NCI-H82 treated with DMSO at 0.1 percent for 48 hours (cell line): ENCODE results near the gene HLA-DMA.
A peak's percentile ranks its signal among the peaks of the same experiment; 100 is the strongest.
"Not testable (repeated sequence)": the region's sequence is repeated elsewhere in the genome, so short reads cannot be mapped to it uniquely, and the experiment has no call there.

Experiments used
- DNase-seq: peaks from one replicate; lab custom pipeline; 2025; ENCODE audit not compliant: unreplicated experiment; lab: John Stamatoyannopoulos, UW

HLA-DMA gene

DNA sequence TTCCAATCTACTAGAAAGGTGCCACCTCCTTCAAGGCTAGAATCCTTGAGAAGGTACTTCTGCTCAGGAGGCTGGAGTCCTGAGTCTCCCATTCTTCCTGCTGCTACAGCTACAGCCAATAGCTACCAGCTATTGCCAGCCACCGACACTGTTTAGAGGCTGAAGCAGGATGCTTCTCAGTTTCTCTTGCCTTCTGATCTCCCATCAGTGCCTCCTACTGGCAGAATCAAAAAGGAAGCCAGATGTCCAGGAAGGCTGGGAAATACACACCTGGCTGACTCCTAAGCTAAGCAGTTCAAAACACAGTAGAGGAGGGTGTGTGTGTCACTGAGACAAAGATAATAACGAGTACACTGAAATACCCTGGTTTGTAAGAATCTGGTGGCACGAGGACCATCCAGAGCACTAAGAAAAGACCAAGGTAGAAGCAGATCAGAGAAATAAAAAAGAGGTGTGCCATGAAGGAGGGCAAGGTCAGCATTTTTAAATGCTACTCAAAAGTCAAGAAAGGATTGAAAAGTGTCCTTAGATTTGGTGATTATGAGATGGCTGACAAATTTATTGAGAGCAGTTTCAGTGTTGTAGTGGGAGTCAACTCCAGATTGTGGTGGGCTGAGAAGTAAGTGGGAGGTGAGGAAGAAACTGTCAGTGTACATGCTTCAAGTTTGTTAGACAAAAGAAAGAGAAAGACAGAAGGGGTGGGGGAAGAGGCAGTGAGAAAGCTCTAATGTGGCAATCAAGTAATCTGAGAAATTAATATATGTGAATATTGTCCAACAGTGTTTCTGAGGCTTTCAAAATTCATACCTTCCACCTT is 2.3 kb upstream of the HLA-DMA start:
- DNase-seq: no peak

DNA sequence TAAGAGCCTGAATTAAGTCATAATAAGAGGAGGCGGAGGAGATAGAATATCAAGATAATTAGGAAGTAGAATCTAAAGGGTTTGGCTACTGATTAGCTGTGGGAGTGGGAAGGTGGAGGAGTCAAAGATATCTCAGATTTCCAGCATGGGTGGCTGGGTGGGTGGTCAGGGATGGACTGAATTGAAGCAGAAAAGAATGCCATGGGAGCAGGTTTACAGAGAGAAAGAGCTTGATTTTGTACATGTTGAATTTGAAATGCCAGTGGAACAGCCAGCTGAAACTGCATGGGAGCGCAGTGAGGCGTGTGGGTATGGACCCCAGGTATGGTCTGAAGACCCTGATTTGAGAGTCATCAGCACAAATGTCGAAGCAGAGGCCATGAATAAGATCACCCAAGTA is 1.4 kb upstream of the HLA-DMA start:
- no peak for DNase-seq

DNA sequence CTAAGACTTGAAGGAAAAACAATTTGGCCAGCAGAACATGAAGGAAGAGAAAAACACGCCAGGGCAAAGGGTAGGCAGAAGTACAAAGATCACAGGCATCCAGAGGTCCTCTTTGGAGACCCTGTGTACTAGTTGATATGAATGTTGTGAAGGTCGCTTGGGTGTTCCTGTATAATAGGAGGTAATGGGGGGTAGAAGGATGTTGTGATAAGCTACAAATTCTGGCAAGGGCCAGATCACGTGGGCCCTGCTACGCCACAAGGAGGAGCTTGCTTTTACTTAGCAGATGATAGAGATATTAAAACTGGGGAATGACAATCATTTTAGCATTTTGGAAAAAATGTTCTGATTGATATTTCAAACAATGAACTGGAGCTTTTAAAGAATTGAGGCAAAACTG is 878 bp upstream of the HLA-DMA start:
- DNase-seq: no peak

DNA sequence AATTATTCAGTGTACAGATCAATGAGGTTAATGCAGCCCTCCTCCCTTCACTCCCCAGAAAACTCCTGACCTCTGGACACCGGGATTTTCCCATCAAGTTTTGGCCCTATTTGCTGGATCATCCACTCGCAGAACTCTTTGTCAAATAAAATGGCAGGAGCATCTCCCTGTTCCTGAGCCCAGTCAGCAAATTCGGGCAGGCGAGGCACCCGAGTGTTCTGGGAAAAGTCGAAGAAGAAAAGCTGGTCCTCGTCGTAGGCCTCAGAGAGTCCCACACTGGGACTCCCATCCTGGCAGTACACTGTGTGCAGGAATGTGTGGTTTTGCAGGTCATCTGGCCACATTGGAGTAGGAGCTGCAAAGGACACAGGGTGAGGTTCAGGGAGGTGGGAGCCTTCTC is 2.4 kb downstream of the HLA-DMA start:
- DNase-seq: no peak

DNA sequence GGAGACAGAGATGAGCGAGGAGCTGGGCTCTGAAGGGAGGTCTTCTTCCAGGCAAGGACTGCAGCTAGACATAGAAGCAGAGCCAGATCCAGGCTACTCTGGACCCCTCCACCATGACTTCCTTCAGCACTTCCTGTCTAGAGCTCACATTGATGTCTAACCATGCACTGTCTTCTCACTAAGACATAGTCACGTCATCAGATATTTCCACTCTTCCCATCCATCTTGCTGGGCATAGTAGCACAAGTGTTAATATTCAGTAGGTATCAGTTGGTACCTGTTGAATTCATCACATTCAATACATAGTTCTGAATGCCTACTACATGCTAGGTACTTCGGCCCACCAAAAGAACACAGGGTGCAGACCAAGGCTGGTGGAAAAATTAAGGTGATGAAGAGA is 2.9 kb downstream of the HLA-DMA start:
- DNase-seq: no peak

DNA sequence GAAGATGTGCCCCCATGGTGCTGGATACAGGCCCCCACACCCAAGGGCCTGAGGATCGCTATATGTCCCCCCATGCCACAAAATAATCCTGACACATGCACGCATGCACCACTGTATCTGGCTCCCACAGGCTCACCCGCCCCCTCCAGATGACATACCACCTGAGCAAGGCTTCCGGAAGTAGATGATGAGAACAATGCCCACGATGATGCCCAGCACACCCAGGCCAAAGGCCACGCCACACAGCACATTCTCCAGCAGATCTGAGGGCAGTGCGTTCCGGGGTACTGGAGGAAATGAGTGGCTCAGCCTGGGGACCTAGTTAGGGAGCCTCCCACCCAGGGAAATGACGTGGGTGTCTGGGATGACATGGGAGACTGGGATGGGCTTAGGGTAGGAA is 3.8 kb downstream of the HLA-DMA start:
- no peak for DNase-seq

DNA sequence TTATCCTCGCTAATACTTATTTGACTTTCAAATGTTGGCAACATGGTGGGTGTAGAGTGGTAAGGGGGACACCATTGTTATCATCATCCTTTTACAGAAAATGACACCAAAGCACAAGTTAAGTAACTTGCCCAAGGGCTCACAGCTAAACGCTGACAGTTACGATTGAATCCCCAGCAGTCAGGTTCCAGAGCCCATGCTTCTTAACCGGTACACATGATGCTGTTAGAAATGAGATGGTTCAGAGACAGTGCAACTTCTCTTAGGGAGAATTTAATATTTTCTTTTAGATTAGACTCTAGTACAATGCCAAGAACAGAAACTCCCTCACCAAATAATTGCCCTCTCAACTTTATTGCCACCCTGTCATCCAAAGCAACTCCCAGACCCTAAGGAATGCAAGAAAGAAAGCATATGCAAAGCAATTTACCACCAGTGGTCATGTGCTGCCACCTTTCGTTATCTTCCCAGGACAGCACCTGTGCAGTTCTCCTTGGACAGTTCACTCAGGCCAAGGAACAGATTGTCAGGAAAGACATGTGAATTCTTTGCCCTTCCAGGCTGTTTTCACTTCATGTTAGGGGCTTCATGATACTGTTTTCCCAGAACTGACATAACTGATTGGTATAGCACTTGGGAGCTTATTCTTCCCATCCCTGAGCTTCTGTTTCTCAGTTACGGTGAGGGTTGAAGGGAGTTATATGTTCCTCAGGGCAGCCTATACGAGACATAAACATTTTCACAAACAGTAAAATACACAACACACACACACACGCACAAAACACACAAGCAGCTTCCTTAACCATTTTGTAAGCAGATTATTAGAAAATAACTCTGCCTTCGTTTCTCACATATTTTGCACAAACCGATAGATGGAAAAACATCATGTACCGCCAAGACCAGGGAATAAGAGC is 5.1 kb downstream of the HLA-DMA start:
- no peak for DNase-seq

DNA sequence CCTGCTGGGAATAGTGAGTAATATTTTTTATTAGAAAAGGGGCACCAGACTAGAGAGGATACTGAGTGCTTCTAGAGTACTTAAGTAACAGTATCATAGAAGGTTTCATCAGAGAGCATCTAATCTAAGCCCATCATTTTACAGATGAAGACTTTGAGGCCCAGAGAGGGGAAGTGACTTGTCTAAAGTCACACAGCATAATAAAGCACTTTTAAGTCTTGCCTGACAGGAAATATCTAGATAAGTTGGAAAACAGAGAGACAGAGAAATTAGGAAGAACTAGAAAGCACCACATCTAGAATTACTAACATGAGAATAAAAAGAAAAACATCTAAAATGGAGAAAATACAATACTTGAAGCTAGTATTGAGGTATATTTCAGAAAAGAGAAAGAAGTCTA is 6.0 kb downstream of the HLA-DMA start:
- no peak for DNase-seq

DNA sequence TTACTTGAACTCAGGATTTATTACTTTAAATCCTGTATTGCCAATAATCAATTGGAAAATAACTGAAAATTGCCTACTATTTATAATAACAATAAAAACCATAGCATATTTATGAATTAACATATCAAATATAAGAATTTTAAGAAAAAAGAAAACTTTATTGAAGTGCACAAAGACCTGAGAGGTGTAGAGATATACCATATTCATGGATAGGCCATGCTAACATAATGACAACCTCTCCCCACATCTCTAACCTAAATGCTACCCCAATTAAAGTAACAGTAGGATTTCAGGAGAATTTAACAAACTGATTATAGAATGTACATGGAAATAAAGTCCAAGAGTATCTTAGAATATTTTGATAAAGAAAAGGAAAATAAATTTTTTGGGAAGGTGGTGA is 6.9 kb downstream of the HLA-DMA start:
- DNase-seq: no peak

DNA sequence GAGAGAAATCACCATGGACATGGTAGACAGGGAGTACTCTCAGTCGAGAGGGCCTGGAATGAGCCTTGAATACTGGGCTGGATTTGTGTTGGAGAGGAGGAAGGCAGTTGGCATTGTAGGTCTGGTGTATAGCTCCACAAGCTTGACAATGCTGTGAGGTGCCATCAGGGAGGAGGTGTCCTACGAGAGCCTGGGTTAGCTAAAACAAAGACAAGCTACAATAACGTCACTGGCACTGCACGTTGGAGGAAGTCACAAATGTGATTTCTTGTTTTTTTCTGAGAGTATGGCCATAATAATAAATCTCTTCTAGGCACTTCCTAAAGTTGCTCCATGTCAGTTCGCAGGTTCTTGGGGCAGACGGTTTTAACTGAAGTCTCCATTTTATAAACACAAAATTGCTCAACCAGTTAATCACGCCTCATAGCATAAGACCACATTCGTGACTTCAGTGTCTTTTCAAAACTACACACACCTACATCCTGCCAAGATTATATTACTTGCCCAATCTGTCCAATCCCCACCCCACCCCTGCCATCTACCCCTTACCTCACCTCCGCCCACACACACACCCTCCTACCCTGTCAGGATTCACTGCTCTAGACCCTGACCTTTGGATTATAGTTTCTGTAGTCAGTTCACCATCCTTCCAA is 7.7 kb downstream of the HLA-DMA start:
- DNase-seq: no peak

DNA sequence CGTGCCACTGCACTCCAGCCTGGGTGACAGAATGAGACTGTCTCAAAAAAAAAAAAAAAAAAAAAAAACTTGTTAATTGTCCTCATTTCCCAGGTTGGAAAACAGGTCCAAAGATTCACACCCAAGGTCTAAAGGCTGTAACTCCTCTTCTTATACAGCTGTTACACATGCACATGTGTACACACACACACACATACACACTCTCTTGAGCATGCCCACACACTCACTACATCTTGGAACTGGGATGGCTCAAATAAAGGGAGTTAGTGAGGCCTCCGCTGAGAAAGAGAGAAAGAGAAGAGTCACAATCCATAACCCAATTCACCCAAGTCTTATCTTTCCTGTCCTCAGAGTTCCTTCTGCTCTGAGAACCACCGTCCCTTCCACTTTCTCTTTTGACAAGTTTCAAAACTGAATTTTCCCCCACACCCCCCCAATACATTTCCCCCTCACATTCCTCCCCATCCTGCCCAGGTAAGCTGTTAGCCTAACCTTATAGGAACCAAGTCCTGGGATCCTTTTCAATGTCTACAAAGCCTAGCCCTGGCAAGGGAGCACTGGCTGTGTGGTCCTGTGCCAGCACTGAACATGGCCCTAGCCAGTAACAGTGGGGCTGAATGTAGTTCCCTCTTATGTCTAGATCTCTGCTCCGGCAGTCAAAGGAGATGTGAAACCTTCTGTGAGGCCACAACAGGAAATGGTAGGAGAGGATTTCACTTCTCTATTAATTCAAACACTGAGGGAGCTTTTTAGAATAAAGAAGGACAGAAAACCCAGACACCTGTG is 8.8 kb downstream of the HLA-DMA start:
- DNase-seq: no peak

DNA sequence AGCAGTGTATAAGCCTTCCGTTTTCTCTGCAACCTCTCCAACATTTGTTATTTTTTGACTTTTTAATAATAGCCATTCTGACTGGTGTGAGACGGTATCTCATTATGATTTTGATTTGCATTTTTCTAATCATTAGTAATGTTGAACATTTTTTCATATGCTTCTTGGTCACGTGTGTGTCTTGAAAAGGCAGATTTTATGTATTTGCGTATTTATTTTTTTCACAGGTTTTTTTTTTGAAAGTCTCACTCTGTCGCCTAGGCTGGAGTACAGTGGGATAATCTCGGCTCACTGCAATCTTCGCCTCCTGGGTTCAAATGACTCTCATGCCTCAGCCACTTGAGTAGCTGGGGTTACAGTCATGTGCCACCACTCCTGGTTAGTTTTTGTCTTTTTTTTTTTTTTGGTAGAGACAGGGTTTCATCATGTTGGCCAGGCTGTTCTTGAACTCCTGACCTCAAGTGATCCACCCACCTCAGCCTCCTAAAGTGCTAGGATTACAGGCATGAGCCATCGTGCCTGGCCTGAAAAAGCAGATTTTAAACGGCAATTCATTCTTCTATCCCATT is 10.3 kb downstream of the HLA-DMA start:
- DNase-seq: not testable (repeated sequence)

DNA sequence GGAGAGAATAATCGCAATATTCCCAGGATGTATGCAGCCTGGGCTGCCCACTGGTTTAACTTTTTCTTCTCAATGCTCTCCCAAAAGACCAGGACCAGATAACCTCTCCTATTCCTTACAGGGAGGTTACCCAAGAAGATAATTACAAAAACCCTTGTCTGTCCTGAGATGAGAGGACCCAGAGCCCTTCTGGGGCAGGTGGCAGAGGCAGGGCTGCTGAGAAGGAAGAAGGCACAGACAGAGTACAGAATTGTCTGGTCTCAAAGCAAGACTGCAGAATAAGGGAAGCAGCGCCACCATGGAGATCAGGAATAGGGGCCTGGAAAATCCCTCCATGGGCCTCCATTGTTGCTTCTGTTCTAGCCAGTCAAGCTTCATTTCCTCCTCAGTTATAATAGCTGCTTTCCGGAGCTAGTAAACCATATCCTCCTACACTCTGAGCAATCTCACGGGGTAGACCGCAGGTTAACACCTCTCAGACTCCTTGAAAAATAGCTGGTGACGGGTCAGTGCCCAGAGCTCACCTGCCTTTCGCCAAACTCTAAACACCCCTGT is 11.6 kb downstream of the HLA-DMA start:
- DNase-seq: no peak

DNA sequence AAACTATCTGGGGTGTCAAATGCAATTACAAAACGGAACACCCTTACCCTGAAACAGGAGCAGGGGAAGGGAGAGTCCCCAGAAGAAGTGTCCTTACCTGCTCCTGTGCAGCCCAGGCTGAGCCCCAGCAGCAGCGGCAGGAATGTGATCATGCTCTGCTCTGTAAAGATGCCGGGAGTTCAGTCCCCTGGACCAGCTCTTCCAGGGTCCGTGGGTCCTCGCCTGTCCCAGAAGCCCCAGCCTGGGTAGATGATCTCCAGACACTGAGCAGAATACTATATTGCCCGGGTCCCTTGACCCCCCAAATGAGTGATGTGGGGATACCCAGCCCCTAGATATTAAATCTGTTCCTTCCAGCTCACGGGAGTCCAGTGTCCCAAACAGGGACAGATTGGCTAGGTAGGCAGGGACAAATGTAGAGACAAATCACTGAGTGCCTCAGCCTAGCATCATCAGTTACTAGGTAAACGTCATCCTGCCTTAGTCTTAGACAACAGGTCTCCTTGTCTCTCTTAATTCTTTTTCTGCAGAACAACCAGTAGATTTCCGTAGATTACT is 12.2 kb downstream of the HLA-DMA start, which contains the start of gene HLA-DMB:
Gene HLA-DMB, minus strand, starts transcription at position 373 of the 558 bp plus-strand sequence. Its CDS starts 221 bp downstream, at position 152.
- peak; percentile 12 for DNase-seq

DNA sequence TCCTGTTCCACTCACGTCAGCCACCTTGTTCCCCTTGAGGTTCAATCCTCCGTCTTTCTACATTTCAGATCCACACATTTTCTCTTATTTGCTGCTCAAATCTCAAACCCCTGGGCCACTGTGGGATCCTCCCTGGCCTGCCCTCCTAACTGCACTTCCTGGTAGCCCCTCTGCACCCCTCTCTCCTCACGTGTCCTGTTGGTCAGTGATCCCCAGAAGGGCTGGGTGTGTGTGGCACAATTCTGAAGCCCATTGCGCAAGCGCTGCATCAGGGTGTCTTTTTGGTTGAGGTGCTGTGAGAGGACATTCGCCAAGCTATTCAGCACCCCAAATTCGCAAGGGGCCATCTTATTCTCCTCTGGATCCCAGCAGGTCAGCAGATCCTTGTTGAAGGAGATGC is 14.4 kb downstream of the HLA-DMA start:
- no peak for DNase-seq

DNA sequence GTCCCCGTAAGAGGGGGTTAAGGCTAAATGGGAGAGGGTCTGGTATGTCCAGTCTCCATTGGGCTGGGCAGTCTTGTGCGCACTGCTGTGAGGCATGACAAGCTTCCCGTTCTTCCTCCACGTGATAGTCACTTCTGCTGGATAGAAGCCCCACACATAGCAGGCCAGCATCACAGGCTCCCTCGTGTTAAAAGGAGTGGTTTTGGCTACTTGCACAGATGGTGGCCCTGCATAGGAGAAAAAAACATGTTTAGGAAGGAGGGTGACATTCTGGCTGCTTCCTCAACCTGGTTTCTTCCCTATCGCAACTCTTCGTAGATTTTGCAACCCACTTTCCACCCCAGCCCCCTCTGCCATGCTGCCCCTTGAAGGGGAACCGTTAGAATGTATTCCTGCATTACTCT is 15.7 kb downstream of the HLA-DMA start:
- no peak for DNase-seq

DNA sequence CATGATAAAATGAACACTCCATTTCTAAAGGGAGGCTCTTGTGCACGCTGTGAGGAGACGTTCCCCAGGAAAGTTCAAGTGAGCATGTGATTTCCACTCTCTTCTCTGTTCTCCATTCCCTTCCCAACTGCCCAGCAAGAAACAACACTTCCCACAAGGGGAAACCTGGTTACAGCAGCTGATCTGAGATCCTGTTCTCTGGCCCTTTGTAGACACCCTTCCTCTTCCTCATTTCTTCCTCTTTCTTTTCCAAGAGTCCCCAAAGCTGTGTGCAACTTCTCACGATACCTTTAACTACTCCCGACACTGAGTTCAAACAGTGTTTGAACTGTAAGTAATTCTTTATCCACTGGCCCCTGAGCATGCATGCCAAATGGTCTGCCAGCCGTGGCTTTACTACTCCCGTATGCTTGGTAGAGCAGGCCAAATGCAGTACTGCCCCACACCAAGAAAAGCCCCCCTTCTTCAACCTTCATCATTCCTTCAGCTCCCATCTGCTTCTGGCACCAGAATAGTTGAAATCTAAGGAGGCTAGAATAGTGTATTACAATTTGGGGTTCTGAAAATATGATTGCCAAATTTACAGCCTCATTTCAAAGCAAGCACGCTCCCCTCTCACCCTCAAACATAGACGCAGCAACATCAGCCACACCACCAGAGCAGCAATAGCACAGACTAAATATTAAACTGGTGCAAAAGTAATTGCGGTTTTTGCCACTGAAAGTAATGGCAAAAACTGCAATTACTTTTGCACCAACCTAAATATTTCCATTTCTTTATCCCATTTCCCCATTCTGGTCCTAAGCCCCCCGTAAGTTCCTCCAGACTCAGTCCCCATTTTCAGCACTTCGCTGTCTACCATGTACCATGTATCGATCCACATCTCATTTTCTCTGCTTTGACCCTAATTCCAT is 16.4 kb downstream of the HLA-DMA start:
- no peak for DNase-seq

DNA sequence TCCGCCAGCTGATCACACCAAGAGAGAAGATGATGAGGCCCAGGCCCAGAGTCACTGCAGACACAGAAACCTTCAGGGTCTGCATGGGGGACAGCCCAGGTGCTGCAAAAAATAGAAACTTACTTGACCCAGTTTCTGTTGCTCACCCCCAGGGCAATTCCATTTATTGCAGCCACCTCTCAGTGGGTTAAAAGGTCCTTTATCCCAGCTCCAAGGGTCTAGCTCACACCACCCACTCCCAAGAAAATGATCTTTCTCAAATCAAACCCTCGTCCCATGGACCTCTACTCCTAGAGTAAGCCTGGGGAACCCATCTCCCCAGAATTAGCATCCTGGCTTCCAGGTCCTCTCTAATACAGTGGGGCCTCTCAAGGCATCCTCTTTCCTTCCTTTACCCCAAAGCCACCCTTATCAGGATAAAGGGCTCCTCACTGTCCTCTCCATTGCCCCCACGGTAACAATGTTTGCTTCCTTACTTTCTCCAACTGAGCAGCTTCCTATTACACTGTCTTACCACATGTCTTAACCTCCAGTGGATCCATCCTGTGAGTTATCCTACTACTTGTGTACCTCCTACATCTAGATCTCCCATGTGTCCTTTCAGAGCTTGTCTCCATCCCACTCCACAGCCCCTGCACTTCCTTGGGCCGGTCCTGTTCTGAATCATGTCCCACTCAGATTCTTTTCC is 17.2 kb downstream of the HLA-DMA start:
- DNase-seq: no peak
